ENCODE measurements around the gene L3MBTL4. TPM values are rescaled to one million over a fixed set of nuclear protein-coding genes. Genes with fewer than 3 reads are reported as not detected.

Gene L3MBTL4
- polyA plus RNA-seq, 1 of the 3 experiments (the other 2 are of a cell fraction): 0.02 TPM

GRCh38 chr18:6145645-6146306 is 268.9 kb downstream of the L3MBTL4 start:
- Histone ChIP-seq H4K20me1 (ENCODE audit: insufficient read depth) (no peaks in the 10 kb centered on the region), H2AFZ (ENCODE audit: low read depth) (no peak overlapping the region), H3K9me3 (no peaks in the 10 kb centered on the region), H3K4me1 (ENCODE audit: control insufficient read depth in 1 of 2, insufficient read depth in 2 of 2, low read depth in 1 of 2, low read length in 1 of 2) (no peaks in the 10 kb centered on the region), H3K79me2 (ENCODE audit: insufficient read depth) (no peaks in the 10 kb centered on the region), H3K36me3 (replicated peaks in 1 of 2; ENCODE audit: control insufficient read depth in 1 of 2, insufficient read depth in 2 of 2, low read length in 1 of 2) (no peaks in the 10 kb centered on the region), H3K27ac (ENCODE audit: low read depth in 2 of 2, low read length in 1 of 2) (no peak overlapping the region), H3K27me3 (ENCODE audit: insufficient read depth) (no peaks in the 10 kb centered on the region), H3K9me2 (no peaks in the 10 kb centered on the region), H3K4me2 (no peak overlapping the region), H3K9ac (no peak overlapping the region), H3F3A (replicated peaks; ENCODE audit: insufficient read depth) (no peaks in the 10 kb centered on the region), H3K4me3 (ENCODE audit: low read depth in 2 of 2, low read length in 1 of 2) (no peak overlapping the region)
- no peak for DNase-seq
- CTCF ChIA-PET: no interaction called here
- 66% methylated on average over 18 of the region's 18 CpGs for WGBS (ENCODE audit: low lambda C conversion rate)
- POLR2A ChIA-PET: no interaction called here
- TF ChIP-seq PBX3 (IDR thresholded peaks at IDR 0.05) (no peak), GATA2 (CRISPR knock-in tag; IDR thresholded peaks at IDR 0.05) (no peak), NFIC (IDR thresholded peaks at IDR 0.05; ENCODE audit: borderline replicate concordance) (no peak), POLR2AphosphoS5 (IDR thresholded peaks at IDR 0.05; ENCODE audit: low read depth, low read length) (no peak), FOXJ3 (CRISPR knock-in tag; IDR thresholded peaks at IDR 0.05) (no peak), ELF1 (IDR thresholded peaks at IDR 0.05) (no peak), GABPA (IDR thresholded peaks at IDR 0.05; ENCODE audit: low read depth) (no peak), MAX (IDR thresholded peaks at IDR 0.05; ENCODE audit: low read depth) (no peak), RFX5 (IDR thresholded peaks at IDR 0.05; ENCODE audit: low read length) (no peak), USF1 (IDR thresholded peaks at IDR 0.05; ENCODE audit: borderline replicate concordance, low read depth) (no peak), ZBTB33 (IDR thresholded peaks at IDR 0.05; ENCODE audit: borderline replicate concordance, low read depth) (no peak), YY1 (IDR thresholded peaks at IDR 0.05; ENCODE audit: low read depth) (no peak), REST (IDR thresholded peaks at IDR 0.05; ENCODE audit: low read depth, low read length) (no peak), SIN3A (IDR thresholded peaks at IDR 0.05; ENCODE audit: borderline replicate concordance, low read depth, low read length) (no peak), RAD21 (IDR thresholded peaks at IDR 0.05; ENCODE audit: low read length) (no peak), CHD2 (IDR thresholded peaks at IDR 0.05; ENCODE audit: low read length, partially characterized antibody) (no peak), FOSL2 (IDR thresholded peaks at IDR 0.05; ENCODE audit: borderline replicate concordance, low read depth) (no peak), MEF2A (IDR thresholded peaks at IDR 0.05; ENCODE audit: borderline replicate concordance, low read depth) (no peak), TAF1 (IDR thresholded peaks at IDR 0.05; ENCODE audit: borderline replicate concordance, low read depth, low read length) (no peak), SMC3 (IDR thresholded peaks at IDR 0.05; ENCODE audit: low read depth, low read length) (no peak)

Measured in SK-N-SH (cell line).